Activated T-helper 9 cell treated with anti-CD3 and anti-CD28 coated beads, Interleukin-2, amount 50 U/mL, for 16 hours (primary cell): ENCODE measurements around the gene LRFN2.

Experiments used
- DNase-seq: peaks from one replicate; pipeline ENCODE4 v3.0.0-alpha.2; 2020; ENCODE audit warnings: low read depth

The LRFN2 gene

GRCh38 chr6:40349123-40349900, 237.9 kb downstream of the LRFN2 start:
- DNase-seq: no peak

DNA sequence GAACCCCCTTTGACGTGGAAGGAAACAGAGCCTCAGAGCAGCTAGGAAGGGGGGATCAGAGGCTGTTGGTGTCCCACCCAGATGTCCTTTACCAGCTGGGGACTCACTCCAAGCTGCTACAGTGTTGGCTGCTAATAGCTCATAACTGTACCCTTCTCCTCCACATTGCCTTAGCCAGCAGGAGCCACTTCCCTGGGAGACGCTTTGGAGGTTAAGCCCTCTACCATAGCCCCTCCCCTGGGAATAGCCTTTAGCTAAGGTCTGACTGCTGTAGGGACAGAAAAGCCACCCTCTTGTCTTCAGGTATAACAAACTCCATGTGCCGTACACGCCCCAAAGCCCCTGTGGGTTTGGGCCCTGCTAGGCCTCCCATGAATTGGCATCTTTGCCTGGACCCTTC, 238.6 kb downstream of the LRFN2 start:
- no peak for DNase-seq

DNA sequence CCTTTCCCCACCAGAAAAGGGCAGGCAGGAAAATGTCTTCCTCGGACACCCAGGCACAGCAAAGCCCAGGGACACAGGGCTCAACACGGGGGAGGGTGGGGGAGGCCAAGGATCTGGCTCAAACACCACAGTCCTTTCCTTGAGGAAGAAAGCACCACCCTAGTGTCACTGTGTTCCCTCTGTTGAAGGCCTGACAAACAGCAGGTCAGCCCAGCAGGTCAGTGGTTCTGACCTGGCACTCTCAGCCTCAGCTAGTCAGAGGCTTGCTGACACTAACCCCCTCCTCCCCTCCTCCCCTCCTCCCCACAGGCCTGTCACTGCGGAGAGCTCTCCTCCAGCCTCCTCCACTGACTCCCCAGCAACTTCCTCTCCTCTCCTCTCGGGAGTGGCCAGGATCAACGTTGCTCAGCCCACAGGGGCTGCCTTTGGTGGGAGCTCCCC, 239.6 kb downstream of the LRFN2 start:
- DNase-seq: no peak

GRCh38 chr6:40346246-40346645, 240.9 kb downstream of the LRFN2 start:
- DNase-seq: no peak

DNA sequence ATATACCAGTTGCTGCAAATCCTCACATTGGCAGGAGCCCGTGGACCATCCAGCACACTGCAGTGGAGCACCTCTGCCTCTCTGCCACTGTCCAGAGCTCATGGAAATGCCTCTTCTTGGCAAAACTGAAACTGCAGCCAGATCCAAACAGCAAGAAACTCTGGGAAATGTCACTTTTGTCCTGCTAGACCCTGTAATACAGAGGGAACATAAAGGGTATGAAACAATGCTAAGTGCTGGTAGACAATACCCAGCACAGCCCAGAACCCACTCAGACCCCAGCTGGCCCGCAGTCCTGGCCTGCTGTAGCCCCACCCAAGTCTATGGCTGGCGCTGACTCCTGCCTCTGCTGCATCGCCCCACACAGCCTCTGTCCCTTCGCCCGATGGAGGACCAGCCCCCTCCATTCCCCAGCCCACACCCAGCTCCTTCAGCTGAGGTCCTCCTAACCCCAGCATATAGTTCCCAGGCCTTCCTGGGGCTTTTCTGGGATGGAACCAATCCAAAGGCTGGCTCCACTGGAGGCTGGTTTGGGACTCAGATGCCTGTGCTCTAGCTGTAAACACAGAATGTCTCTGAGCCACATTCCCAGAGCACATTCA, 242.5 kb downstream of the LRFN2 start:
- no peak for DNase-seq

DNA sequence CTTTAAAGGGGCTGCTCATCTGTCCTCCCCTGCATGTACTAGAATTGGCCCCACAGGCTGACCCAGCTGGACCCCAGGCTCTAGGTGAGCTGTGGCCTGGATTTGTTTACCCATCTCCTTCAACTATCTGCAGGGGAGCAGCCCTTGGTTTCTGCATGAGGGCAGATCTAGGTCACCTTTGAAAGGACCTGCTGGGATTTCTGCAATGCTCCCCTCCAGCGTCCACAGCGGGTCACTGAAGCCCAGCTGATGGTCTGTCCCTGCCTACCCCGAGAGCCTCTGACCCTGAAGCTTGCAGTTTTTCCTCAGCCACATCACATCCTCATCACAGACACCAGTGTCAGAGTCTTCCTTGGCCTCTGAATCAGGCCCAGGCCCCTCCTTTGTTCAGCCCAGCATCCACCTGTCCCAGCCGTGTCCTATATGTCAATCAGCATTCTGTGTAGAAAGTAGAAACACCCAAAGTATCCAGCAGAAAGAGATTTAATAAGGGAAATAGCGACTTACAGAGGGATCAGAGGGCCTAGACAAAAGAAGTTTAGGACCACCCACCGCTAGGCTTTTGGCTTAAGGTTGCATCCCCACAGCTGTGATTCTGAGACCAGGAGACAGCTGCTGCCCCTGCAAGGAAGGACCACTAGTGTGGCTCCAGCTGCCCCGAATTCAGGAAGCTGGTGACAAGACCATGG, 243.1 kb downstream of the LRFN2 start:
- no peak for DNase-seq

- DNase-seq: no peak
Observed at GRCh38 chr6:40343318-40343876, 243.8 kb downstream of the LRFN2 start.

DNA sequence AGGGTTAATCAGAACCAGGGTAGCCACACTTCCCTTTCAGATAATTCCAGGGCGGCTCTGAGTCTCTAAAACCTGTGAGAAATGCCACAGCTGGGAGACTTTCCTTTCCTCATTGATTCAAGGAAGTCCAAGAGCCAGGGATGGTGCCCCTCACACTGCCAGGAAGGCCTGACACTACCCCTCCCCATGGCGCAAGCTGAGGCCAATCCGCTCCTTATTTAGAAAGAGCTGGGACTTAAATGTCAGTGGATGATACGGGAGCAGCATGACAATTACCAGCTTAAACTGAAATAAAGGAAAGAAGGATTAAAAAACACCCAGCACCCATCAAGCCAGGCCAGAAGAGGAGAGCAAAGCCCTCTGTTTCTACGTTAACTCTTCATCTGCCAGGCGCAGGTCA, 244.4 kb downstream of the LRFN2 start:
- DNase-seq: no peak

DNA sequence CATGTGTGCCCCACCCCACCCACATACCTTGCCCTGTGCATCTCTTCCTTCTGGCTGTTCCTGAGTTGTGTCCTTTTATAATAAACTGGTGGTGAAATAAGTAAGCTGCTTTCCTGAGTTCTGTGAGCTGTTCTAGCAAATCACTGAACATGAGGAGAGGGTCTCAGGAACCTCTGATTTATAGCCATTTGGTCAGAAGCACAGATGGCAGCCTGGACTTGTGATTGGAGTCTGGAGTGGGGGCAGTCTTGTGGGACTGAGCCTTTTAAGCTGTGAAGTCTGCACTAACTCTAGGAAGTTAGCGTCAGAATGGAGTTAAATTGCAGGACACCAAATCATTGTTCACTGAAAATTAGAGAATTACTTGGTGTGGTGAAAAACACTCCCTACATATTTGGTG, 245.4 kb downstream of the LRFN2 start:
- no peak for DNase-seq
